ENCODE measurements around the gene TMEM165. TPM values are rescaled to one million over a fixed set of nuclear protein-coding genes. Genes with fewer than 3 reads are reported as not detected.

The TMEM165 gene
- total and polyA plus RNA-seq, 2 of the 4 experiments (the other 2 are of a cell fraction), result 49.6 to 83.0 TPM

GRCh38 chr4:55378617-55379467 is 16.9 kb upstream of the TMEM165 start:
- DNase-seq (no peak), ATAC-seq (ENCODE audit: low read depth) (no peak)
- Histone ChIP-seq H4K91ac (ENCODE audit: insufficient read depth, low read depth, low read length) (no peak overlapping the region), H3K4me2 (ENCODE audit: low read depth, low read length) (no peak overlapping the region), H2AFZ (replicated peaks; ENCODE audit: low read length, poor library complexity) (no peak overlapping the region), H2AK5ac (ENCODE audit: low read depth, low read length) (no peak overlapping the region), H3K4me3 (ENCODE audit: insufficient read depth, low read depth, low read length) (no peak overlapping the region), H3K27me3 (ENCODE audit: control insufficient read depth, insufficient read depth, low read length) (no peaks in the 10 kb centered on the region), H4K8ac (ENCODE audit: low read depth in 2 of 2, low read length in 2 of 2) (no peak overlapping the region), H3K9me3 (ENCODE audit: control insufficient read depth, insufficient read depth, low read length) (no peaks in the 10 kb centered on the region), H3K36me3 (ENCODE audit: control insufficient read depth, insufficient read depth, low read length) (no peaks in the 10 kb centered on the region), H4K20me1 (ENCODE audit: insufficient read depth, low read length) (no peaks in the 10 kb centered on the region), H3K14ac (replicated peaks; ENCODE audit: low read depth, low read length) (no peak overlapping the region), H3K23ac (ENCODE audit: low read depth, low read length) (no peak overlapping the region), H3K79me1 (ENCODE audit: low read depth in 1 of 2, low read length in 2 of 2) (no peaks in the 10 kb centered on the region), H2BK120ac (ENCODE audit: low read depth, low read length) (no peak overlapping the region), H3K56ac (ENCODE audit: extremely low read depth, insufficient read depth, low read length) (no peak overlapping the region), H3K27ac (ENCODE audit: insufficient read depth, low read length) (no peak overlapping the region), H2BK15ac (ENCODE audit: low read depth, low read length) (no peak overlapping the region), H3K18ac (ENCODE audit: low read depth, low read length) (no peak overlapping the region), H3K9ac (ENCODE audit: low read depth, low read length) (no peak overlapping the region), H3K4ac (ENCODE audit: low read depth, low read length) (no peak overlapping the region), H2AK9ac (replicated peaks; ENCODE audit: low read depth, low read length, poor library complexity) (no peak overlapping the region), H3K4me1 (ENCODE audit: control insufficient read depth, insufficient read depth, low read length) (no peaks in the 10 kb centered on the region), H2BK20ac (ENCODE audit: low read depth, low read length) (no peak overlapping the region), H3K9me1 (ENCODE audit: insufficient read depth, low read length) (no peaks in the 10 kb centered on the region), H2BK5ac (ENCODE audit: low read depth, low read length, poor library complexity, severe bottlenecking) (no peak overlapping the region), H4K5ac (ENCODE audit: low read depth, low read length) (no peak overlapping the region)
- ChIA-PET CTCF (interaction anchor here (0.6 kb wide), 1 partner anchor 28 kb away, joined by 3 read pairs; no protein-coding TSS in a partner anchor), POLR2A (ENCODE audit: unreplicated experiment) (no interaction called here)
- WGBS, 2 experiments (ENCODE audit: extremely low coverage in 2 of 2, insufficient read length in 1 of 2), result 80 to 89% methylated on average over 1 to 2 of the region's 13 CpGs
- dilution Hi-C loops (cut with HindIII; ENCODE audit: low sequenced_read_pairs, unreplicated experiment) (no loop called here), in situ Hi-C loops (cut with MboI; ENCODE audit: low sequenced_read_pairs) (no loop called here), intact Hi-C loops (cut with micrococcal nuclease) (no loop called here)
- BruUV-seq (replicated peaks), result no TSS peak
- no peak for TF ChIP-seq RAD21 (IDR thresholded peaks at IDR 0.05; ENCODE audit: low read length)
- TF ChIP-seq CEBPB (IDR thresholded peaks at IDR 0.05; ENCODE audit: low read depth, low read length), result no peak
- no peak for TF ChIP-seq RCOR1 (IDR thresholded peaks at IDR 0.05; ENCODE audit: insufficient replicate concordance, low read length)
- no peak for TF ChIP-seq ELK1 (IDR thresholded peaks at IDR 0.05; ENCODE audit: borderline replicate concordance, low read depth, low read length)
- no peak for TF ChIP-seq RFX5 (IDR thresholded peaks at IDR 0.05; ENCODE audit: low read depth, low read length)
- TF ChIP-seq POLR2A (IDR thresholded peaks at IDR 0.05; ENCODE audit: low read depth, low read length), result no peak
- TF ChIP-seq MAFK (IDR thresholded peaks at IDR 0.05; ENCODE audit: low read depth, low read length), result no peak
- TF ChIP-seq MXI1 (IDR thresholded peaks at IDR 0.05; ENCODE audit: borderline replicate concordance, low read depth, low read length), result no peak
- TF ChIP-seq SMC3 (IDR thresholded peaks at IDR 0.05; ENCODE audit: low read depth, low read length), result no peak
- TF ChIP-seq CTCF (conservative IDR thresholded peaks at IDR 0.05; ENCODE audit: low read depth, low read length), result no peak
- no peak for TF ChIP-seq MAZ (IDR thresholded peaks at IDR 0.05; ENCODE audit: borderline replicate concordance, low read depth, low read length)
- no peak for TF ChIP-seq BHLHE40 (IDR thresholded peaks at IDR 0.05; ENCODE audit: low read depth, low read length)
- no peak for TF ChIP-seq NFE2L2 (IDR thresholded peaks at IDR 0.05; ENCODE audit: low read depth, low read length)
- TF ChIP-seq, protein P1, sequence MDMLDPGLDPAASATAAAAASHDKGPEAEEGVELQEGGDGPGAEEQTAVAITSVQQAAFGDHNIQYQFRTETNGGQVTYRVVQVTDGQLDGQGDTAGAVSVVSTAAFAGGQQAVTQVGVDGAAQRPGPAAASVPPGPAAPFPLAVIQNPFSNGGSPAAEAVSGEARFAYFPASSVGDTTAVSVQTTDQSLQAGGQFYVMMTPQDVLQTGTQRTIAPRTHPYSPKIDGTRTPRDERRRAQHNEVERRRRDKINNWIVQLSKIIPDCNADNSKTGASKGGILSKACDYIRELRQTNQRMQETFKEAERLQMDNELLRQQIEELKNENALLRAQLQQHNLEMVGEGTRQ (IDR thresholded peaks at IDR 0.05; ENCODE audit: low read depth, low read length), result no peak
- TF ChIP-seq FOS (IDR thresholded peaks at IDR 0.05; ENCODE audit: low read depth, low read length), result no peak
